Dedifferentiated amniotic fluid mesenchymal stem cell (primary cell): Measurements from ENCODE around the gene EMC7.
A peak's percentile ranks its signal among the peaks of the same experiment; 100 is the strongest.
"Not testable (repeated sequence)": the region's sequence is repeated elsewhere in the genome, so short reads cannot be mapped to it uniquely, and the experiment has no call there.

Experiments
- DNase-seq: peaks from one replicate; pipeline ENCODE4 v3.0.0-alpha.2; 2016; ENCODE audit errors: extremely low spot score

The EMC7 gene

DNA sequence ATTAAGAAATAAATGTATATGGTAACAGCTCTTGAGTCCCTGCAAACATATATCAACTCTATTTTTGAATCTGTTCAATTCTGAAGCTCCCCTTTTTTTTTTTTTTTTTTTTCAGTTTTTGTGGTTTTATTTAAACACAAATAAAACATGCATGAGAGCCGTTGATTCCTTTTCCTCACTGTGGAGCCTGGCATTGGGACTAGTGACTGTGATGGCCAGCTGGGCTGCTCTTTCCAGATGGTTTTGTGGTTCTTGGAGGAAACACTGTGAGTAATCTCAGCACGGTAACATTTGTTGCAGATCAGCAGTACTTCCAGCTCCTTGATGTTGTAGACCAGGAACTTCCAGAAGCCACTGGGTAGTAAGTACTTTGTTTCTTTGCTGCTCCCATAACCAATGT, 15.9 kb downstream of the EMC7 start:
- DNase-seq, result no peak

DNA sequence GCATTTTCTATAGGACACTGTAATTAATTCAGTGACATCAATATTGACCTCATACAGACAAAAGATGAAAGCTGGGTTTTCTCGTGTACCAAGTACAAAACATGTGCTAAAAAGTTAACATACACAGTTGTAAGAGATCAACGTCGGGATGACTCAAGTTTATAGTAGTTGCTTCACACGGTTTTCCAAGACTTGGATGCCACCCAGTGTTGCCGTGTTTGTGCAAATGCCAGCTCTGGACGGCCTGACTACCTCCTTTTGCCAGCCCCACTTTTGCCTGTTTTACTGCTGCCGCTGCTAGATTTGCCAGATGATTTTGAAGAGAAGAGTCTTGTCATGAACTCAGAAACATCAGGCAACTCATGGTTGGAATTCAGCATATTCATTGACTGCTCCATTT, 17.6 kb downstream of the EMC7 start:
- DNase-seq, result no peak

DNA sequence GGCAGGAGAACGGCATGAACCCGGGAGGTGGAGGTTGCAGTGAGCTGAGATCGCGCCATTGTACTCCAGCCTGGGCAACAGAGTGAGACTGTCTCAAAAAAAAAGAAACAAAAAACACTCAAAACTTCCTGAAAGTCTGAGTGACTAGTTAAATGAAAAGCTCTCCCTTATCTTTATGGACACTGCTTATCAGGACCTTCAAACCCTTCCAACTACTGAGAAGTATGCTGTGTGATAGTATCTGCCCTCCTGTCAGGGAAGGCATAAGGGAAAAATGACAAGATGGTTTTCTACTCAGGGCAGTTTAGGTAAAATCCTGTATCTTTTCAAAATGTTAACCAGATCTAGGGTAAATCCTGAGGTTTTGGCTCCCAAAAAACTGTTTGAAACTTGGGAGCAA, 21.8 kb downstream of the EMC7 start:
- no peak for DNase-seq

DNA sequence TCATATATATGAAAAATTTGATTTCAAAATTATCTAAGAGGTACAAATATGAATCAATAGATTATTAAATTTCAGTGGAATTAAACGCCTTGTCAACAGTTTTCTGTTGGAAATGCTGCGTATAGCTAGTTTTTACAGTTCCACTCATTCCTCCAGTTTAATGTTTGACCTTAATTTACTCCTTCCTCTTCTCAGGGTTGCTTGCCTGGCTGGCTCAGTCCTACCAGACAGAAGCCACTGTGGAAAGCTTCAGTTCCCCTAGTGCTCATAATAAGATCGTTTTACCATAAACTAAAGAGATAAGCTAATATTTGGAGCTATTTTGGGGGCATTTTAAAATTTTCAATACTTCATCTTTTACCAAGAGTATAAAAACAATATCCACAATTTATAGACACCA, 22.8 kb downstream of the EMC7 start:
- DNase-seq, result no peak

DNA sequence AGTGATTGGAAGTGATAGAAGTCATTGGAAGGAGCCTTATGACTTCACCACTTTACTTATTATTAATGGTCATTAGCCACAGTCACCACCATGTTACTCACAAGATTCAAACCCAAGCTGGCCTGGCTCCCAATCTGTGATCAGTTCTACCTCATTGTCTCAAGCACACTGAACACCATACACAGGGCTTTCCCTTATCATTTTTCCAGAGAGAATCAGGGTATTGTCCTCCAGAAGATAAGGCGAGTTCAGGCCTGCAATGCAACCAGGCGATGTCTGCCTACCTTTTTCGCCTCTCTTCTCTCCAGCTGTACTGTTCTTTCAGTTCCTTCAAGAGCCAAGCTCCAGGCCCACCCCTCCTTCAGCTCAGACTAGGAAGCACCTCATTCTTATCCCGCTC, 24.9 kb downstream of the EMC7 start:
- no peak for DNase-seq

DNA sequence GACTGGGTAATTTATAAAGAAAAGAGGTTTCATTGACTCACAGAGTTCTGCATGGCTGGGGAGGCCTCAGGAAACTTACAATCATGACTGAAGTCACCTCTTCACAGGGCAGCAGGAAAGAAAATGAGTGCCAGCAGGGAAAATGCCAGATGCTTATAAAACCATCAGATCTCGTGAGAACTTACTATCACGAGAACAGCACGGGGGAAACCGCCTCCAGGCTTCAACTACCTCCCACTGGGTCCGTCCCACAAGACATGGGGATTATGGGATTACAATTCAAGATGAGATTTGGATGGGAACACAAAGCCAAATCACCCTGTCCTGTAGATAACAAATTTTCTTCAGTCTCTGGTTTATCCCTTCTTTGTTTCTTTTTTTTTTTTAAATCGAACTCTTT, 31.7 kb downstream of the EMC7 start:
- DNase-seq, result no peak

DNA sequence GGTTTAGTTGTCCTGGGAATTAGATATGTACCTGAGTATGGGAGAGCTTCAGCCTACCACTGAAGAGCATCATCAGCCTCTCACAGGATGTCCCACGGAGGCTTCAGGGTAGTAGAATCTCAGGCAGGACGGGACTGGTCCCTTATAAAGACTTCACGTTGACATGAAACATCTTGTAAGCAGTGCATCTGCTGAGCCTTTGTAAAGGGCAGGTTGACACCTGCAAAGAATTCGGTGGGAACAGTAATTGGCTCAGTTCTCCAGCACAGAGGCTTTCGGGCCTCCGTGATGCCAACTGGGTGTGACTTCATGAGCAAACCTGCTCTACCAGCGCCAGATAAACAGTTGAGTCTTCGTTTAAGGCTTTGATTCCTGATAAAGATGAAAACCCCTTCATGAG, 35.7 kb downstream of the EMC7 start:
- no peak for DNase-seq

DNA sequence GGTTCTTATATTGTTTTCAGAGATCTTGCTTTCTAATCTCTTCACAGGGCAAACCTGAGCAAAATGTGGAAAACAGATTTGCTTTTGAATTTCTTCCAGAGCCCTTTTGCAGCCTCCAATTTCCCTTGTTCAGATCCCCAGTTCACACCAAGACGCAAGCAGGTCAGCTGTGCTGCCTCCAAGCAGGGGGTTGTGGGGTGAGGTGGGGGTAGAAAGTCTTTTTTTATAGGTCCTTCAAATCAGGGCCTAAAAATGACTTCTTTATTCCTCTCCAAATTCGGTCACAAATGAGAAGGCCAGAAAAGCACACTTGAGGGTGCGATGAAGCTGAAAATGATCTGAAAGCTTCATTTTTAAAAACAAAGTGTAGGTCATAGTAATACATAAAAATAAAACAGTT, 36.4 kb downstream of the EMC7 start:
- no peak for DNase-seq

DNA sequence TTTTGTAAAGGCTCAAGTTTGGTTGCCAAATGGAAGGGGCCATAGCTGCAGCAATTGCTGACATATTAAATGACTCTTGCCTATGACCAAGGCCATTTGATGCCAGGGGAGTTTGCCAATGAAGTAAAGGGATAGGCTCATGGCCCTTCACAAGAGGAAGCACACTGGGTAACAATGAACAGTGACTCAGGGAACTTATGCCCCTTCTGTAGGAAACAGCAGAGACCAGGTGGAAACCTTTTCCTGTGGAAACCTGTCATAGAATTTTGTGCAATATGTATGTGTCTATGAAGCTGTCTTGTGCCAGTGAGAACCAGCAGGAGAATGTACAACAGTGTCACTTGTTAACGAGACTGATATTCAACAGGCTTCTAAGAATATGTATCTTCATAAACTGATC, 37.2 kb downstream of the EMC7 start:
- no peak for DNase-seq

DNA sequence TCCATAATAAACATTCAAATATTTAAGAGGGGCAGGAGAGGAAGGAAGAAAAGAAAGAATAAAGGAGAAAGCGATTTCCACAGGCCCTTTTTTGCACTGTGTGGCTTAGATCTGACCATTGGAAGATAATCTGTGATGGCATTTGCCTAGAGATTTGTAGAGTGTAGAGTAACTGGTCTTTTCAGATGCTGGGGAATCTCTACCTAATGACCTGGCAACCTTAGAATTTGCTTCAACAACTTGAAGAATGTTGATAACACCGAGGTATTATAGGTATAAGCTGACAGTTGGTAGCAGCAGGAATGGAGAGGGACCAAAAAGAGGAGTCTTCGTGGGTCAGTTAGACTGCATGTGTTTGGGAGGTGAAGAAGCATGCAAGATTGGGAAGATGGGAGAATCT, 41.7 kb downstream of the EMC7 start:
- no peak for DNase-seq

DNA sequence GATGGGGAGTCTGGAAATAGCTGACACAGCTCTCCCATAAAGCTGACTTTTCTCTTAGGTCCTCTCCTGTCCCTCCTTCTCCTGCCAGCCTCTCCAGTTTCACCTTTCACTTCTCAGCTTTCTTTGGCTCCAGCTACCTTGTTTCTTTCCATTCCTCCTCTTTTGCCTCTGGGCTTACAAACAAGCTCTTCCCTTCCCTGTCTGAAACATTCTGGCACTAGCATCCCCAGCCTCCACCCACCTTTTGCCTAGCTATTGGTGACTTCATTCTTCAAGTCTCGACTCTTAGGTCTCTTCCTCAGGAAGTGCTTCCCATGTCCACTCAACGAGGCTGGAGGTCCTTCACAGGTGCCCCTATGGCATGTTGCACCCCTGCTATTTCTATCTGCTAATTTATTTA, 42.2 kb downstream of the EMC7 start:
- no peak for DNase-seq

DNA sequence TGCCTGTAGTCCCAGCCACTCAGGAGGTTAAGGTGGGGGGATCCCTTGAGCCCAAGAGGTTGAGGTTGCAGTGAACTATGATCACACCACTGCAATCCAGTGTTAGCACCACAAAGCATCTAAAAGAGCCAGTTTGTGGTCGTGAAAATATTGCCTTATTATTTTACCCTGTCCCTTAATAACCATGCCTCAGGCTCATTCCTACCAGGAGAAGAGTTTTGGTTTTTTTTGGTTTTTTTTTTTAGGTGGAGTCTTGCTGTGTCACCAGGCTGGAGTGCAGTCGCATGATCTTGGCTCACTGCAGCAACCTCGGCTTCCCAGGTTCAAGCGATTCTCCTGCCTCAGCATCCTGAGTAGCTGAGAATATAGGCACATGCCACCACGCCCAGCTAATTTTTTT, 44.8 kb downstream of the EMC7 start:
- DNase-seq, result no peak

DNA sequence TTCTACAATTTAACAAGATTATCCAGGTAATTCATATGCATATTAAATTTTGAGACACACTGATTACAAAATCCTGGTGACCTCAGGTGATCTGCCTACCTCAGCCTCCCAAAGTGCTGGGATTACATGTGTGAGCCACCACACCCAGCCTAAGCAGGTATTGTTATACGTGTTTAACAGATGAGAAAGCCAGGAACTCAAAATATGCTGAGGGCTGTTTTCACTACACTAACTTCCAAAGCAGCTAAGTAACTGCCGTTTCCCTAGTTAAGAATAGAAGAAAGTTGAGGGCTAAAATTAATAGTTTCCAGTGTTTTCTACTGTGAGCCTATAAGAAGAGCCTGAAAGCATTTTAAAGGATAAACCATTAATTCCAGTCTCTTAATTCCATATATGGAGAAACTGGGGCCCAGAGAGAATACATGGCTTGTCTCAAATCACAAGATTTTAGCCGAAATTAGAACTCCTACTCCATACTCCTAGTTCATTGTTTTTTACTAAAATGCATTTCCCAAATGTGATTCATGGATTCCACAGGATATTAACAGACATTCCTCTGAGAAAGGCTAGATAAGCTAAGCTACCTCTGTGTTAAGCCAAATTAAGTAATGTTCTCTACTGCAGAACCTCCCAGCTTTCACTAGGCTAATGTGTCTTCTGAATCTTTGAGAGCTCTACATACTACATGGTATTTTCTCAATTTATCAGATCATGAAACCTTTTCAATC, 45.6 kb downstream of the EMC7 start:
- peak; percentile 81 for DNase-seq

DNA sequence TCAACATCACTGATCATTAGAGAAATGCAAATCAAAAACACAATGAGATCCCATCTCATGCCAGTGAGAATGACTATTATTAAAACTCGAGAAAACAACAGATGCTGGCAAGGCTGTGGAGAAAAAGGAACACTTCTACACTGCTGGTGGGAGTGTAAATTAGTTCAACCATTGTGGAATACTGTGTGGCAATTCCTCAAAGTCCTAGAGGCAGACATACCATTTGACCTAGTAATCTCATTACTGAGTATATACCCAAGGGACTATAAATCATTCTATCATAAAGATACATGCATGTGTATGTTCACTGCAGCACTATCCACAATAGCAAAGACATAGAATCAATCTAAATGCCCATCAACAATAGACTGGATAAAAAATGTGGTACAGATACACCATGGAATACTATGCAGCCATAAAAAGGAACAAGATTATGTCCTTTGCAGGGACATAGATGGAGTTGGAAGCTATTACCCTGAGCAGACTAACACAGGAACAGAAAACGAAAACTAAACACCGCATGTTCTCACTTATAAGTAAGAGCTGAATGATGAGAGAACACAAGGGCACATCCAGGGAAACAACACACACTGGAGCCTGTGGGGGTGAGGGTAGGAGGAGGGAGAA, 47.5 kb downstream of the EMC7 start:
- no peak for DNase-seq

DNA sequence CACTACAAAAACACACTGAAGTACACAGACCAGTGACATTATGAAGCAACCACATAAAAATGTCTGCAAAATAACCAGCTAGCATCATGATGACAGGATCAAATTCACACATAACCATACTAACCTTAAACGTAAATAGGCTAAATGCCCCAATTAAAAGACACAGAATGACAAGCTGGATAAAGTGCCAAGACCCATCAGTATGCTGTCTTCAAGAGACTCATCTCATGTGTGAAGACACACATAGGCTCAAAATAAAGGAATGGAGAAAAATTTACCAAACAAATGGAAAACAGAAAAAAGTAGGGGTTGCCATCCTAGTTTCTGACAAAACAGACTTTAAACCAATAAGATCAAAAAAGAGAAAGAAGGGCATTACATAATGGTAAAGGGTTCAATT, 51.3 kb downstream of the EMC7 start:
- not testable (repeated sequence) for DNase-seq

DNA sequence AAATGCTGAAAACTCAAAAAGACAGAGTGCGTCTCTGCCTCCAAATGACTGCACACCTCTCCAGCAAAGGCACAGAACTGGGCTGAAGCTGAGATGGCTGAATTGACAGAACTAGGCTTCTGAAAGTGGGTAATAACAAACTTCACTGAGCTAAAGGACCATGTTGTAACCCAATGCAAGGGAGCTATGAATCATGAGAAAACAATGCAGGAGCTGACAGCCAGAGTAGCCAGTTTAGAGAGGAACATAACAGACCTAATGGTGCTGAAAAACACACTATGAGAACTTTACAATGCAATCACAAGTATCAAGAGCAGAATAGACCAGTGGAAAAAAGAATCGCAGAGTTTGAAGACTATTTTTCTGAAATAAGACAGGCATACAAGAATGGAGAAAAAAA, 52.5 kb downstream of the EMC7 start:
- no peak for DNase-seq

DNA sequence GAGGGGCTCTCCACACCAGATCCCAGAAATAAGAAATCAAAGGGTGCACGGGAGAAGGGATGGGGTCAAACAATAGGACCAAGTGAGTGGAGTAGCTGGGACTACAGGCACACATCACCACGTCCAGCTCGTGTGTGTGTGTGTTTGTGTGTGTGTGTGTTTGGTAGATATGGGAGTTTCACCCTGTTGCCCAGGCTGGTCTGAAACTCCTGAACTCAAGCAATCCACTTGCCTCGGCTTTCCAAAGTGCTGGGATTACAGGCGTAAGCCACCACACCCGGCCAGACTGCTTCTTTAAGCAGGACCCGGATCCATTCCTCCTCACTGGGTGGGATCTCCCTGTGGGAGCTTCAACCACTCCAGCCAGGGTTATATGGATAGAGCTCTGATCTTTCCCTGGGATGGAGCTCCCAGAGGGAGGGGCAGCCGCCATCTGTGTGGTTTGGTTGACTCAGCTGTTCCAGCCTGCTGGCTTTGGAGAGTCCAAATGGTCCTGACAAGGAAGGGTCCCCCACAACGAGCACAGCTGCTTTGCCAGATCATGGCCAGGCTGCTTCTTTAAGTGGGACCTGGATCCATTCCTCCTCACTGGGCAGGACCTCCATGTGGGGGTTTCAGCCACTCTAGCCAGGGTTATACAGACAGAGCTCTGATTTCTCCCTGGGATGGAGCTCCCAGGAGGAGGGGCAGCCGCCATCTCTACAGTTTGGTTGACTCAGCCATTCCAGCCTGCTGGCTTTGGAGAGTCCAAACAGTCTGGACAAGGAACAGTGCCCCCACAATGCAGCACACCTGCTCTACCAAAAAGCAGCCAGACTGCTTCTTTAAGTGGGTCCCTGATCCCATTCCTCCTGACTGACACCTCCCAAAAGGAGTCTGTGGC, 53.5 kb downstream of the EMC7 start:
- no peak for DNase-seq

DNA sequence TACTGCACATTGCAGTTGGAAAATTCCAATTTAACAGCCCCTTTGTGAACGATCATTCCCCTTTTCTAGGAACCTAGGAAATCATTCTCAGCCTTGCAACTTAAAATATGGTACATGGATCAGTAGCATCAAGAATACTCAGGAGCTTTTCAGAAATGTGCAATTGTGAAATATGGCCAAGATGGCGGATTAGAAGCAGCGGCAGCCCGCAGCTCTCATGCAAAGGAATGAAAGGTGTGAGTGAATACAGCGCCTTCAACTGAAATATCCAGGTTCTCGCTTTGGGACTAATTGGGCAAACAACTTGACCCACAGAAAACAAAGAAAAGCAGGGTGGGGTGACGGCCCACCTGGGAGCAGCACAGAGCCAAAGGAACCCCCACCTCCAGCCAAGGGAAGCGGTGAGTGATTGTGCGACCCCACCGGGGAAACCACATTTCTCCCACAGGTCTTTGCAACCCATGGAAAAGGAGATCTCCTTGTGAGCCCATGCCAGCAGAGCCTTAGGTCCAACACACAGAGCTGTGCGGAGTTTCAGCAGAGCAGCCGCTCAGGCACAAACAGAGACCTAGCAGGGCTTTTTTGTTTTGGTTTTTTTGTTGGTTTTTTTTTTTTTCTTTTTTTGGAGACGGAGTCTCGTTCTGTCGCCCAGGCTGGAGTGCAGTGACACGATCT, 55.1 kb downstream of the EMC7 start:
- no peak for DNase-seq

DNA sequence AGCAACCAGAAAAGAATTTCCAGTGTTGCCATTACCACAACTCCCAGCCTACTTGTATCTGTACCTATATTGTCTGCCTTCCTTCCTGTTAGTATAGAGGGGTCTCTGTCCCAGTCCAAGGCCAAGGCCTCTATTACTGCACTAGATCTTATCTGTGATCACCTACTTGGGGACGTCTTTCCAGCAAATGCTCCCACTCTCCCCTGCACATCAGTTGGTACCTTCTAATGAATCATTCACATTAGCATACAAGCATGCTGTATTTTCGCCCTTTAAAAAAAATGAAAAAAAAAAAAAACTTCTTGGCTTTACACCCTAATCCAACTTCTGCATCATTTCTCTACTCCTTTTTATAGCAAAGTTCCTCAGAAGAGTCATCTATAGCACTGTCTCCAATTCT, 57.8 kb downstream of the EMC7 start:
- no peak for DNase-seq

DNA sequence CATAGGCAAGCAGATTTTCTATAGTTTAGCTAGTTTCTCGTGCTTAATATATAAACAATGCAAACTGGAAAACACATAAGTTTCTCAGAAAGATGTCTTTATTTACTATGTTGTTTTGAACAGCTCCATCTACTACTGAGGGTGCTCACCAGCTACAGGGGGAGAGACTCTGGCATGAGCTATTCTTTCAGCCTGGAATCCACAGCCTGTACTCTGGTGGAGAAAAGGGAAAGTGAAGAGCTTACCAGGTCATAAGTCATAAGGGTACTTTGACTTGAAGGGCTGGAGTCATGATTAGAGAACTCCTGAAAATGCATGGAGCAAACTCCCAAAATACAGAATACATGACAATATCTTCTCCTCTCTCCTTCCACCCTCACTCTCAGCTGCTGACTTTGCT, 58.3 kb downstream of the EMC7 start:
- no peak for DNase-seq

DNA sequence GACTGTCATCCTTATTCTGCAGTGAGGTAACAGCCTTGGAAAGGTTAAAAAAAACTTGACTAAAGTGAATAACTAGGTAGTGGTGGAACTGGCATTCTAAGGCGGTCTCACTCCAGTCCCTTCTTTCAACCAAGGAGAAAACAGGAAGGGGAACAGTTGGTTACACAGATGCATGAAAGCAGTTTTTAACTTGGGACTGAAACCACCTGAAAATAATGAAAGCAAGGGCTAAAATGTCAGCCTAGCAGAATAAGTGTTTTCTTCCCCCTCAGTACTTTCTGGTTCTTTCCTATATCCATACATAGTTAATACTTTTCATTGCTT, 61.9 kb downstream of the EMC7 start:
- no peak for DNase-seq
